Measurements from ENCODE around the gene GADL1.
A peak's percentile ranks its signal among the peaks of the same experiment; 100 is the strongest.

DNA sequence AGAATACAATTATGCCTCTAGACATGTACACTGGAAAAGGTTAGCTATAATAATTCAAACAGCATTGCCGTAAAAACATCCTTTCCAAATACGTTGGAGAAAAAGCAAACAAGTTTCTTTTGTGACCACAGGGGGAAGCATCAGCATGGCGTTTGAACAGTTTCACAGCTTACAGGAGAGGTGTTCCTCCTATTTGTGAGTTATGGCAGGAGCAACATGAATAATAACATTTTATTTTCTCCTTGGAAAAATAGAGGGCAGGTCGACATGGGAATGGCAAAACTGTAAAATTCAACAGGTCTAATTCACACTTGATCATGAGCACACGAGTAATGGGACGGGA, 39.7 kb upstream of the GADL1 start:
- TF ChIP-seq POLR2A (IDR thresholded peaks at IDR 0.05) (no peak), CTCF (IDR thresholded peaks at IDR 0.05) (peak; percentile 31 to 67 (median 34))
